Common myeloid progenitor, CD34-positive (primary cell): Measurements from ENCODE around the gene HOXB4.

Source experiments
- CTCF ChIA-PET: fragments of 350-600 bp; sonication (Branson Sonifier 250); formaldehyde crosslinking; loops from one replicate; lab custom pipeline; 2021; ENCODE audit warnings: antibody characterized with exemption; lab: Charles Lee
- POLR2A ChIA-PET: fragments of 350-600 bp; sonication (Branson Sonifier 250); formaldehyde crosslinking; loops from one replicate; lab custom pipeline; 2021; ENCODE audit warnings: antibody characterized with exemption; lab: Charles Lee
- DNase-seq, 3 donors: peaks; one replicate each; pipeline versions ENCODE4 v3.0.0 to v3.0.0-alpha.2; 2013
- H3K27ac ChIP-seq, 2 experiments: 1 replicate in 1 of 2; 2 replicates in 1 of 2; pipeline ENCODE4 v1.7.0; 2013; ENCODE audit warnings: inconsistent platforms in 2 of 2, low read length in 2 of 2, mild to moderate bottlenecking in 2 of 2, low read depth in 1 of 2, moderate library complexity in 1 of 2; ENCODE audit not compliant: severe bottlenecking in 2 of 2, insufficient read depth in 1 of 2, poor library complexity in 1 of 2
- H3K27me3 ChIP-seq, 5 experiments: replicated peaks in 2 of 5; 1 replicate in 3 of 5; 2 replicates in 2 of 5; pipeline versions ENCODE4 v1.6.1 to v1.7.0; 2013; ENCODE audit warnings: low read length in 4 of 5, mild to moderate bottlenecking in 2 of 5, moderate library complexity in 2 of 5, inconsistent platforms in 1 of 5; ENCODE audit not compliant: insufficient read depth in 5 of 5, control insufficient read depth in 4 of 5
- H3K36me3 ChIP-seq, 4 experiments: 1 replicate in 2 of 4; 2 replicates in 2 of 4; pipeline versions ENCODE4 v1.6.1 to v1.7.0; 2013; ENCODE audit warnings: low read length in 3 of 4, control low read depth in 1 of 4, mild to moderate bottlenecking in 1 of 4; ENCODE audit not compliant: control insufficient read depth in 4 of 4, insufficient read depth in 4 of 4
- H3K4me1 ChIP-seq, 4 experiments: 1 replicate in 3 of 4; 2 replicates in 1 of 4; pipeline versions ENCODE4 v1.6.1 to v1.7.1; 2013; ENCODE audit warnings: low read length in 3 of 4, mild to moderate bottlenecking in 3 of 4, control low read depth in 1 of 4, inconsistent platforms in 1 of 4, moderate library complexity in 1 of 4; ENCODE audit not compliant: control insufficient read depth in 4 of 4, insufficient read depth in 4 of 4; ENCODE audit errors: control extremely low read depth in 1 of 4
- H3K4me3 ChIP-seq, 7 experiments: 1 replicate in 4 of 7; 2 replicates in 3 of 7; pipeline versions ENCODE4 v1.5.1 to v1.7.0; 2013; ENCODE audit warnings: mild to moderate bottlenecking in 7 of 7, low read length in 6 of 7, moderate library complexity in 6 of 7, inconsistent platforms in 2 of 7, low read depth in 2 of 7, control low read depth in 1 of 7; ENCODE audit not compliant: insufficient read depth in 4 of 7, control insufficient read depth in 1 of 7; ENCODE audit errors: extremely low read depth in 1 of 7
- H3K9me3 ChIP-seq, 5 experiments: 1 replicate in 4 of 5; 2 replicates in 1 of 5; pipeline versions ENCODE4 v1.6.1 to v1.7.1; 2013; ENCODE audit warnings: low read length in 4 of 5, mild to moderate bottlenecking in 2 of 5, inconsistent platforms in 1 of 5, low read depth in 1 of 5, moderate library complexity in 1 of 5; ENCODE audit not compliant: control insufficient read depth in 4 of 5, insufficient read depth in 2 of 5; ENCODE audit errors: control extremely low read depth in 1 of 5
- WGBS: methylation state at CpG from one replicate; pipeline ENCODE4 v1.1.5; 2013; ENCODE audit not compliant: insufficient coverage; 5-methylcytosine and 5-hydroxymethylcytosine counted together

The HOXB4 gene

DNA sequence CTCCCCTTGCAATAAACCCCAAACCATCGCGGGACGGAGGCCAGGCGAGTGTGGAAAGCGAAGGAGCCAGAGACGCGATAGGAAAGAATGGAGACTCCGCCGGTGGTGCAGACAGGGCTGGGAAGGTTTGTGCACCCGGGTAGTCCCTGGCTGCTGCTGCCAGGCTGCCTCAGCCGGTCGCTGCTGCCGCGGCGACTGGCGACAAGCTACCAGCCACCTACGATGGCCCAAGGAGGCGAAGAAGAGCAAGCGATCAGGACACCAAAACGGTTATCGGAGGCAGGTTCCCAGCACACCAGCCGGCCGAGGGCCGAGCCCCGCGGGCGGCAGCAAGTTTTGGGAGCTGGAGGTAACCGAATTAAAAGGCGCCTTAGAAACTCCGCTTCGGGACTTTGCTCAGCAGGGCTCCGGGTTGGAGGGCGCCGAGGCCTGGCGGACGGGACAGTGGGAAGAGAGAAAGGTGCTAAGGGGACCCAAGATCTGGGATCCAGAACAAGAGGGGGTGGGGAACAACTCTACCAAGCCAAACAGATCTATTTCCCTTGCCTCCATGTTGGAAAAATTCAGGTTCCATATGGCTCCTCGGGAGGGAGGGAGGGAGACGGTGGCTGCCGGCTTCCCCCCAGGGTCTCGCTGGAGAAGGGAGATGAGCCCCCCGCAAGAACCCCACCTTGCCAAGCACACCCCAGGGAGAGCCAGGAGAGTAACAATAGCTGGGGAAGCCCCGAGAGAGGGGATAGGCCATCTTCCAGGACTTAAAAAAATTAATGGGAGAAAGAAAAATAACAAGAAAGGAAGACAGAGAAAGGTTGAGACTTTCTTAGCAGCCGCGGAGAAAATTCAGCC is 23.5 kb downstream of the HOXB4 start:
- peak overlapping the region in 1 of 2 experiments; percentile 64 for H3K27ac ChIP-seq
- no peak for DNase-seq
- peaks cover 5 to 51% (median 28%) of the 10 kb centered on the region in 4 experiments for H3K36me3 ChIP-seq
- POLR2A ChIA-PET, result interaction anchor here (0.7 kb wide), 1 partner anchor 54 kb away, joined by 3 read pairs; no protein-coding TSS in a partner anchor
- 85% methylated on average over 36 of the region's 44 CpGs for WGBS
- H3K4me1 ChIP-seq, result peaks cover 3 to 47% (median 32%) of the 10 kb centered on the region in 4 experiments
- no peaks in the 10 kb centered on the region for H3K27me3 ChIP-seq
- peak overlapping the region in 1 of 7 experiments; percentile 61 for H3K4me3 ChIP-seq
- CTCF ChIA-PET, result interaction anchor here (1.0 to 3.6 kb wide), 5 partner anchors 10 to 62 kb away, joined by 3 to 9 read pairs (median 4); no protein-coding TSS in a partner anchor
- no peaks in the 10 kb centered on the region for H3K9me3 ChIP-seq

DNA sequence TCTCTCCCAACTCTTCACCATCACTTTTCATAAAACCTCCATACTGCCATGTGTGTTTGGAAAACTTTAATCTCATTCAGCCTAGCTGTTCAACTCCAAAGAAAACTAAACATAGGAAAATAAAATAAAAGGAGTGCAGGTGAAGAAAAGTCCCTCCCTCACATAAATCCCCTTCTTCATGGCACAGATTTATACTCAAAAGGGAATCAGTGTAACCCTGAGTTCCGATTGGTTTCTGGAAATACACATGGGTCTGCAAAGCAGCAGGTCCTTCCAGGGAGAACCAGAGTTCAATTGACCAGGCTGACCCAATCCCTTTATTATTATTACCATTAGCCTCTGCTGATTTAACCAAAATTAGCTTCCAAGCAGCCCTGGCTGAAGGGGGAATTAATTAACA is 24.3 kb downstream of the HOXB4 start:
- H3K36me3 ChIP-seq, result peaks cover 5 to 50% (median 28%) of the 10 kb centered on the region in 4 experiments
- no peaks in the 10 kb centered on the region for H3K27me3 ChIP-seq
- WGBS, result 89% methylated on average over 1 of the region's 1 CpG
- H3K9me3 ChIP-seq, result no peaks in the 10 kb centered on the region
- ChIA-PET POLR2A (no interaction called here), CTCF (no interaction called here)
- no peak for DNase-seq
- H3K4me1 ChIP-seq, result peaks cover 3 to 54% (median 34%) of the 10 kb centered on the region in 4 experiments
- H3K27ac ChIP-seq, result no peak overlapping the region
- no peak overlapping the region for H3K4me3 ChIP-seq

DNA sequence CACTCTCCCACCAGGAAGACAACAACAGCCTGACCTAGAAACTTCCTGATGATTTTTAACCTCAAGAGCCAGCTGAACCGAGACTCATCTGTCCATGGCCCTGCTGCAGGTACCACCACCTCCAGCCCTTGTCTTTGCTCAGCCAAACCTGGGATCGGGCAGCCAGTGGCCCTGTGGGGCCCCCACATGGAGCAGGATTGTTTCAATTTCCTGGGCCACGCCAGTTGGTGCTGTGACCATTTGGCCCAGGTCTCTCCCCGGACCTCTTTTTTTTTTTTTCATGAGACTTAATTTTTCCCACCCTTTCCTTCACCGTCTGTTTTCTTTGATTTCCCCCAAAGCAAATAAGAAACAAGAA is 25.0 kb downstream of the HOXB4 start:
- Histone ChIP-seq H3K4me1 (peaks cover 3 to 60% (median 38%) of the 10 kb centered on the region in 4 experiments), H3K36me3 (peaks cover 5 to 45% (median 26%) of the 10 kb centered on the region in 4 experiments), H3K27ac (no peak overlapping the region), H3K27me3 (no peaks in the 10 kb centered on the region), H3K4me3 (no peak overlapping the region), H3K9me3 (no peaks in the 10 kb centered on the region)
- 90% methylated on average over 4 of the region's 5 CpGs for WGBS
- POLR2A ChIA-PET, result no interaction called here
- DNase-seq, result no peak
- CTCF ChIA-PET, result no interaction called here

DNA sequence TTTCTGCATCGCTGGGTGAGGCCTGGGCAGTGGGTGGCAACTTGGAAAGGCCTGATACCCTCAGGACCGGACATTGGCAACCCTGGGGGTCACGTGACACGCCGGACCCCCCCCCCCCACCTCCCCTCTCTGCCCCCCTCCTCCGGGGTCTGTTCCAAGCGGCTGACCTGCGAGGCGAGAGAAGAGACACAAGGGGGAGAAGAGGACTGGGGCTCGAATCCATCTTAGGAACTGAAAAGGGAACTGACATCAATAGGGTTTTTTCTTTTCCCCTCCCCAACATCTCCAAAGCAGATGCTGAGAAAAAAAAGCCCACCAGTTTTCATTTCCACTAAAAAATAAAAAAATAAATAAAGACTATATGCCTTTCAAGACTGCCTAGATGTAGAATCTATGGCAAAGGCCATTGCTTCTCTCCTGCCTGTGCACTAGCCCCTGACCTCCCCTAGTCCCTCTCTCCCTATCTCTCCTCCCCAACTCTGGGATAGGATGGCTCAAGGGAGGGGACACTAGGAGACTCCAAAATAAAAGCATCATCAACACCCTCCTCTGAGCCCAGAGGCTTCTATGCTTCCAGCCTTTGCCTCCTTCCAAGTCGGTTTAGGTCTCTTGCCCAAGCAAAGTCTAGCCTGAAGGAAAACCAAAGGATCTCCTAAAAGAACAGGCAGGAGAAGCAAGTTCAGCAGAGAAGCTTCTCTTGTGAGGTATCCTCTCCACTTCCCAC is 25.5 kb downstream of the HOXB4 start:
- no peak overlapping the region for H3K27ac ChIP-seq
- ChIA-PET CTCF (no interaction called here), POLR2A (no interaction called here)
- no peaks in the 10 kb centered on the region for H3K9me3 ChIP-seq
- no peaks in the 10 kb centered on the region for H3K27me3 ChIP-seq
- no peak overlapping the region for H3K4me3 ChIP-seq
- peaks cover 5 to 60% (median 42%) of the 10 kb centered on the region in 4 experiments for H3K4me1 ChIP-seq
- no peak for DNase-seq
- H3K36me3 ChIP-seq, result peaks cover 5 to 42% (median 24%) of the 10 kb centered on the region in 4 experiments
- WGBS, result 100% methylated on average over 2 of the region's 11 CpGs

DNA sequence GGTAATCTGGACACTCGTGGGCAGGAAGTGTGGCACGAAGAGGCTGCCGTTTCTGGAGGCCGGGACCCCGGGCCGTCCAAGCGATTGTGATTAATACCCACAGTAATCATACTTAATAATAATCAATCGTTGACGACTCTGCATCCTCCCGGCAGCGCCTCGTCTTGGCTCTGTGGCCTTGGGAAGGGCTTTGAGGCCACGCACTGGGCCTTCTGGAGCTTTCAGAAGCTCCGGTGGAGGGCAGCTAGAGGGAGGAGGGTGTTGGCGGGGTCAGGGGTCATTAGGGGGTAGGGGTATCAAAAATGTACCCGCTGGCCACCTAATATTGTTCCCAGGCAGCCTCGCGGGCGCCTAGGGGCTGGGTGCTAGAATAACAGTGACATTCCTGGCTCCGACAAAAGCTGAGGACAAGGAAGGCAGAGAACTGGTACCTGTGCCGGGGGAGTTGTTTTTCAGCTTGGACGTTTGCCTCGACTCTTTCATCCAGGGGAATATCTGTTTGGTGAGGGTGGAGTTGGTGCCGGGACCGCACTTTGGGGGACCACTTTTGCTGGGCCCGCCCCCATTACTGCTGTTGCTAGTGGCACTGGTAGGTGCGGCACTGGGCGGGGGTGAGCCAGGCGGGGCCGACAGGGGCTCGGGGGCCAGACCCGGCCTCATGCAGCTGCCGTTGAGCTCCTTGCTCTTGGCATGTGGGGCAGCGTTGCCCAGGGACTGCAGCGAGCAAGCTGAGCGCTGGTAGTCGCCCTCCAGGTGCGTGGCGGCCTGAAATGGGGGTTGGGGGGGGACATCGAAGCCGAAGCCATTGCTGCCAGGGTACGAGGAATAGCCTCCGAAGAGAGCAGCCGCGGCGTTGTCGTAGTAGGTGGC is 26.3 kb downstream of the HOXB4 start:
- H3K4me3 ChIP-seq, result no peak overlapping the region
- ChIA-PET CTCF (no interaction called here), POLR2A (interaction anchor here (0.6 kb wide), 1 partner anchor 461 kb away, joined by 4 read pairs; no protein-coding TSS in a partner anchor)
- H3K27ac ChIP-seq, result no peak overlapping the region
- H3K27me3 ChIP-seq, result no peaks in the 10 kb centered on the region
- WGBS, result 94% methylated on average over 40 of the region's 47 CpGs
- no peak for DNase-seq
- peaks cover 5 to 42% (median 24%) of the 10 kb centered on the region in 4 experiments for H3K36me3 ChIP-seq
- H3K4me1 ChIP-seq, result peaks cover 8 to 60% (median 44%) of the 10 kb centered on the region in 4 experiments
- no peaks in the 10 kb centered on the region for H3K9me3 ChIP-seq

DNA sequence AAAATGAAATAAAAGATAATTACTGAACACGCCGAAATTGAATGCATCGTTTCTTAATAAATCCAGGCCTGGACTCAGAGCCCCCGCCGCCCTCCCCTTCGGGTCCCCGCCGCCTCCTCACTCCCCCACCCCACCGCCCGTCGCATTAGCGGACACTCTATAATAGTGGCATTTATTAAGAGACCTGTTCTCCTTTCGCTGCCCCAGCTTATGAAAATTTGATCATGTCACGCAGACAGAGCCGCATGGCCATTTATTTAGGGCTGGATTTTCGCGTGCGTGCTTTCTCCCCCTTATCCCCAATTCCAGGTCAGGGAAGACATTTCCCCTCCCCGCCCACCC is 27.0 kb downstream of the HOXB4 start:
- Histone ChIP-seq H3K9me3 (no peaks in the 10 kb centered on the region), H3K36me3 (peaks cover 5 to 42% (median 24%) of the 10 kb centered on the region in 4 experiments), H3K27me3 (no peaks in the 10 kb centered on the region), H3K27ac (no peak overlapping the region), H3K4me3 (no peak overlapping the region), H3K4me1 (peaks cover 12 to 60% (median 46%) of the 10 kb centered on the region in 4 experiments)
- ChIA-PET CTCF (no interaction called here), POLR2A (interaction anchor here (0.6 kb wide), 1 partner anchor 460 kb away, joined by 4 read pairs; no protein-coding TSS in a partner anchor)
- no peak for DNase-seq
- WGBS, result 98% methylated on average over 5 of the region's 19 CpGs
